GM12874 (cell line): ENCODE results near the gene PDZRN3.

Experiments used
- CTCF ChIP-seq: IDR thresholded peaks from 2 replicates; pipeline ENCODE4 v1.5.1; 2011; ENCODE audit warnings: low read depth, mild to moderate bottlenecking, control low read depth, low read length, moderate library complexity; ENCODE audit not compliant: insufficient read depth

PDZRN3 gene

GRCh38 chr3:73499787-73500186 is 125.0 kb downstream of the PDZRN3 start:
- TF ChIP-seq CTCF = no peak

GRCh38 chr3:73498764-73499622 is 125.7 kb downstream of the PDZRN3 start:
- TF ChIP-seq CTCF = no peak

GRCh38 chr3:73497646-73498406 is 126.9 kb downstream of the PDZRN3 start:
- TF ChIP-seq CTCF = no peak

- no peak for TF ChIP-seq CTCF
Measured at GRCh38 chr3:73493543-73494308, 131.0 kb downstream of the PDZRN3 start.

GRCh38 chr3:73492186-73492585 is 132.6 kb downstream of the PDZRN3 start:
- TF ChIP-seq CTCF = no peak

GRCh38 chr3:73491287-73491662 is 133.5 kb downstream of the PDZRN3 start:
- no peak for TF ChIP-seq CTCF
